GM06990 (cell line): Measurements from ENCODE around the gene VWA3B.

Source experiments
- DNase-seq: peaks from one replicate; pipeline ENCODE4 v3.0.0-alpha.2; 2011; ENCODE audit not compliant: insufficient read length; ENCODE audit errors: extremely low read depth
- H3K27me3 ChIP-seq: replicated peaks from 2 replicates; pipeline ENCODE4 v1.6.0; 2011; ENCODE audit warnings: low read length; ENCODE audit not compliant: control insufficient read depth, insufficient read depth
- H3K36me3 ChIP-seq: 2 replicates; pipeline ENCODE4 v1.5.1; 2011; ENCODE audit warnings: low read length; ENCODE audit not compliant: control insufficient read depth, insufficient read depth
- H3K4me3 ChIP-seq: replicated peaks from 2 replicates; pipeline ENCODE4 v1.5.1; 2011; ENCODE audit warnings: low read depth, mild to moderate bottlenecking, control low read depth, low read length
- CTCF ChIP-seq: IDR thresholded peaks from 2 replicates; pipeline ENCODE4 v1.5.1; 2011; ENCODE audit warnings: low read length, control low read depth, mild to moderate bottlenecking, inconsistent platforms; ENCODE audit not compliant: insufficient read depth, poor library complexity, severe bottlenecking

VWA3B gene

GRCh38 chr2:98216616-98217015, 129.6 kb downstream of the VWA3B start:
- DNase-seq: no peak
- TF ChIP-seq CTCF: no peak
- H3K36me3 ChIP-seq: no peaks in the 10 kb centered on the region
- H3K4me3 ChIP-seq: no peak overlapping the region
- no peaks in the 10 kb centered on the region; the same call in 1 of the 2 replicates for H3K27me3 ChIP-seq

- no peak overlapping the region for H3K4me3 ChIP-seq
- no peak for DNase-seq
- no peak for TF ChIP-seq CTCF
- no peaks in the 10 kb centered on the region; the same call in 1 of the 2 replicates for H3K27me3 ChIP-seq
- H3K36me3 ChIP-seq: no peaks in the 10 kb centered on the region
Measured at GRCh38 chr2:98219152-98219551, 132.2 kb downstream of the VWA3B start.

GRCh38 chr2:98233941-98234340, 147.0 kb downstream of the VWA3B start:
- no peak overlapping the region for H3K4me3 ChIP-seq
- TF ChIP-seq CTCF: no peak
- DNase-seq: no peak
- no peaks in the 10 kb centered on the region for H3K36me3 ChIP-seq
- no peaks in the 10 kb centered on the region; the same call in 1 of the 2 replicates for H3K27me3 ChIP-seq

- Histone ChIP-seq H3K4me3 (no peak overlapping the region), H3K27me3 (no peaks in the 10 kb centered on the region; the same call in 1 of the 2 replicates), H3K36me3 (no peaks in the 10 kb centered on the region)
- TF ChIP-seq CTCF: no peak
- DNase-seq: no peak
Measured at GRCh38 chr2:98234776-98235175, 147.8 kb downstream of the VWA3B start.

GRCh38 chr2:98236935-98237334, 150.0 kb downstream of the VWA3B start:
- Histone ChIP-seq H3K36me3 (no peaks in the 10 kb centered on the region), H3K27me3 (no peaks in the 10 kb centered on the region; the same call in none of the 2 replicates), H3K4me3 (no peak overlapping the region)
- TF ChIP-seq CTCF: no peak
- no peak for DNase-seq

GRCh38 chr2:98240786-98241398, 153.9 kb downstream of the VWA3B start:
- no peak for TF ChIP-seq CTCF
- Histone ChIP-seq H3K4me3 (no peak overlapping the region), H3K27me3 (no peaks in the 10 kb centered on the region; the same call in 1 of the 2 replicates), H3K36me3 (no peaks in the 10 kb centered on the region)
- DNase-seq: no peak
